PC-3 (cell line): ENCODE measurements around the gene NHERF2. TPM values are rescaled to one million over a fixed set of nuclear protein-coding genes. Genes with fewer than 3 reads are reported as not detected.
"Not testable (repeated sequence)": the region's sequence is repeated elsewhere in the genome, so short reads cannot be mapped to it uniquely, and the experiment has no call there.

Source experiments
- ATAC-seq: fragments of 200-7000 bp; cut with Tn5 transposase; 2 replicates; pipeline ENCODE4 v1.9.1; 2020; ENCODE audit warnings: mild to moderate bottlenecking, moderate library complexity
- BruUV-seq: library from RNA; stranded (reverse); fragments of 400-500 nt; replicated peaks from 2 replicates; lab custom pipeline; 2021; lab: Mats Ljungman, UMichigan
- CTCF ChIA-PET: fragments of 300-600 bp; sonication (Branson Sonifier 250); formaldehyde crosslinking; loops from one replicate; lab custom pipeline; 2022; ENCODE audit warnings: antibody characterized with exemption; lab: Charles Lee
- POLR2A ChIA-PET: fragments of 300-600 bp; sonication (Branson Sonifier 250); formaldehyde crosslinking; loops from one replicate; lab custom pipeline; 2022; ENCODE audit warnings: antibody characterized with exemption; ENCODE audit not compliant: unreplicated experiment; lab: Charles Lee
- DNase-seq: peaks from one replicate; pipeline ENCODE4 v3.0.0-alpha.2; 2015
- H2AFZ ChIP-seq: fragments of 300-600 bp; sonication (generic); 2 replicates; pipeline ENCODE4 v1.6.0; 2016; ENCODE audit warnings: antibody characterized with exemption, low read length
- H3F3A ChIP-seq: fragments of 300-600 bp; sonication (generic); one replicate; pipeline ENCODE4 v1.6.0; 2017; ENCODE audit warnings: antibody characterized with exemption, low read length, control low read depth, mild to moderate bottlenecking; ENCODE audit not compliant: unreplicated experiment
- H3K27ac ChIP-seq: fragments of 300-600 bp; sonication (generic); 2 replicates; pipeline ENCODE4 v1.5.1; 2016; ENCODE audit warnings: mild to moderate bottlenecking, low read length
- H3K27me3 ChIP-seq: fragments of 300-600 bp; sonication (generic); 2 replicates; pipeline ENCODE4 v1.6.1; 2016; ENCODE audit warnings: low read length, mixed read lengths
- H3K36me3 ChIP-seq: fragments of 300-600 bp; sonication (generic); 2 replicates; pipeline ENCODE4 v1.6.1; 2016; ENCODE audit warnings: low read depth, mixed run types, low read length, mixed read lengths
- H3K4me1 ChIP-seq: fragments of 300-600 bp; sonication (generic); 2 replicates; pipeline ENCODE4 v1.5.1; 2016; ENCODE audit warnings: low read length; ENCODE audit not compliant: insufficient read depth
- H3K4me2 ChIP-seq: fragments of 300-600 bp; sonication (generic); 2 replicates; pipeline ENCODE4 v1.6.0; 2016; ENCODE audit warnings: low read length
- H3K4me3 ChIP-seq: fragments of 300-600 bp; sonication (generic); 2 replicates; pipeline ENCODE4 v1.5.1; 2016; ENCODE audit warnings: mild to moderate bottlenecking, low read length, mixed read lengths
- H3K79me2 ChIP-seq: fragments of 300-600 bp; sonication (generic); 2 replicates; pipeline ENCODE4 v1.6.1; 2017; ENCODE audit warnings: low read length, mixed read lengths
- H3K9ac ChIP-seq: fragments of 300-600 bp; sonication (generic); 2 replicates; pipeline ENCODE4 v1.6.0; 2016; ENCODE audit warnings: mild to moderate bottlenecking, low read length
- H3K9me2 ChIP-seq: fragments of 300-600 bp; sonication (generic); replicated peaks from 2 replicates; pipeline ENCODE4 v1.6.1; 2016; ENCODE audit warnings: mixed run types, low read length, mixed read lengths
- H3K9me3 ChIP-seq: fragments of 300-600 bp; sonication (generic); 2 replicates; pipeline ENCODE4 v1.6.1; 2016; ENCODE audit warnings: low read length, mixed read lengths
- H4K20me1 ChIP-seq: fragments of 300-600 bp; sonication (generic); 2 replicates; pipeline ENCODE4 v1.6.1; 2016; ENCODE audit warnings: low read length, mixed read lengths
- CTCF ChIP-seq: fragments of 300-600 bp; sonication (generic); conservative IDR thresholded peaks from 2 replicates; pipeline ENCODE4 v1.5.1; 2017; ENCODE audit warnings: antibody characterized with exemption, low read depth, mild to moderate bottlenecking, low read length
- EZH2 ChIP-seq: fragments of 300-600 bp; sonication (generic); IDR thresholded peaks from one replicate; pipeline ENCODE4 v1.6.1; 2017; ENCODE audit warnings: antibody characterized with exemption, mild to moderate bottlenecking, low read length; ENCODE audit not compliant: unreplicated experiment
- EZH2phosphoT487 ChIP-seq: fragments of 300-600 bp; sonication (generic); IDR thresholded peaks from 2 replicates; pipeline ENCODE4 v1.6.1; 2018; ENCODE audit warnings: mild to moderate bottlenecking, antibody characterized with exemption, low read length, borderline replicate concordance
- intact Hi-C: fragments of 100-400 bp; cut with micrococcal nuclease; formaldehyde crosslinking; loops from 2 replicates; pipeline ENCODE4 v1.9.0; 2023
- total RNA-seq: library from RNA; depleted of rRNA; stranded (reverse); fragments of >200 nt; gene quantifications from 2 replicates; pipeline ENCODE4 v1.2.3, GENCODE V29; 2014

NHERF2 gene
- total RNA-seq, 1 experiment from 2014 or later, result 145 TPM

GRCh38 chr16:2033057-2033908, 6.6 kb downstream of the NHERF2 start:
- H3K9me3 ChIP-seq, result no peaks in the 10 kb centered on the region
- H4K20me1 ChIP-seq, result no peaks in the 10 kb centered on the region
- H3K4me3 ChIP-seq, result peak overlapping the region; percentile 67
- CTCF ChIA-PET, result interaction anchor here (0.6 kb wide), 1 partner anchor 11 kb away, joined by 6 read pairs; no protein-coding TSS in a partner anchor
- H3K9ac ChIP-seq, result peak overlapping the region; percentile 86
- no peaks in the 10 kb centered on the region for H3K9me2 ChIP-seq
- intact Hi-C loops, result no loop called here
- POLR2A ChIA-PET, result interaction anchor here (0.6 to 1.0 kb wide), 2 partner anchors 9 to 15 kb away, joined by 3 read pairs; partner anchors contain the start of gene TSC2
- DNase-seq (peak; percentile 46), ATAC-seq (peak; percentile 41)
- H3K79me2 ChIP-seq, result peaks cover 52% of the 10 kb centered on the region
- TF ChIP-seq EZH2phosphoT487 (no peak), EZH2 (no peak)
- H3F3A ChIP-seq, result no peaks in the 10 kb centered on the region
- TSS peak; percentile 51 for BruUV-seq
- H3K4me1 ChIP-seq, result peaks cover 49% of the 10 kb centered on the region
- no peaks in the 10 kb centered on the region for H3K27me3 ChIP-seq
- peak overlapping the region; percentile 87 for H3K4me2 ChIP-seq
- H3K36me3 ChIP-seq, result no peaks in the 10 kb centered on the region; the same call in 1 of the 2 replicates
- H2AFZ ChIP-seq, result 0 out of 2 replicates have a peak overlapping the region, but pooled peaks have one; percentile 23
- peak overlapping the region; percentile 90 for H3K27ac ChIP-seq

GRCh38 chr16:2033909-2034695, 7.4 kb downstream of the NHERF2 start:
- not testable (repeated sequence) for ATAC-seq
- H3K4me2 ChIP-seq, result peak overlapping the region; percentile 87

GRCh38 chr16:2034696-2035430, 8.2 kb downstream of the NHERF2 start:
- peak overlapping the region; percentile 93 for H3K27ac ChIP-seq
- no peaks in the 10 kb centered on the region for H3K9me2 ChIP-seq

More at GRCh38 chr16:2033909-2034695, 7.4 kb downstream of the NHERF2 start:
- Histone ChIP-seq H3K27ac (peak overlapping the region; percentile 93), H3K4me3 (peak overlapping the region; percentile 67), H3K4me1 (peaks cover 52% of the 10 kb centered on the region), H3K9ac (peak overlapping the region; percentile 86), H3K79me2 (peaks cover 44% of the 10 kb centered on the region)
- H2AFZ ChIP-seq, H4K20me1 ChIP-seq, intact Hi-C loops, H3K27me3 ChIP-seq, H3K36me3 ChIP-seq, H3K9me3 ChIP-seq, H3F3A ChIP-seq, DNase-seq, H3K9me2 ChIP-seq: not testable (repeated sequence)
- CTCF ChIA-PET, result interaction anchor here (0.6 kb wide), 1 partner anchor 11 kb away, joined by 6 read pairs; no protein-coding TSS in a partner anchor
- POLR2A ChIA-PET, result interaction anchor here (0.6 to 1.0 kb wide), 2 partner anchors 8 to 14 kb away, joined by 3 read pairs; partner anchors contain the start of gene TSC2
- BruUV-seq, result TSS peak; percentile 70

More at GRCh38 chr16:2034696-2035430, 8.2 kb downstream of the NHERF2 start:
- H3K27me3 ChIP-seq, result no peaks in the 10 kb centered on the region
- TSS peak; percentile 38 for BruUV-seq
- TF ChIP-seq CTCF, result no peak
- TF ChIP-seq EZH2phosphoT487, result no peak
- TF ChIP-seq EZH2, result no peak
- H3F3A ChIP-seq, result no peaks in the 10 kb centered on the region
- peak overlapping the region; percentile 63 for H3K4me3 ChIP-seq
- intact Hi-C loops, result no loop called here
- ChIA-PET CTCF (no interaction called here), POLR2A (interaction anchor here (0.6 kb wide), 1 partner anchor 12 kb away, joined by 3 read pairs; no protein-coding TSS in a partner anchor)
- no peaks in the 10 kb centered on the region; the same call in 1 of the 2 replicates for H3K36me3 ChIP-seq
- H3K79me2 ChIP-seq, result peaks cover 40% of the 10 kb centered on the region
- DNase-seq, result no peak
- H4K20me1 ChIP-seq, result no peaks in the 10 kb centered on the region
- H3K4me2 ChIP-seq, result peak overlapping the region; percentile 85
- no peaks in the 10 kb centered on the region for H3K9me3 ChIP-seq
- H2AFZ ChIP-seq, result no peak overlapping the region
- peaks cover 59% of the 10 kb centered on the region for H3K4me1 ChIP-seq
- peak overlapping the region; percentile 82 for H3K9ac ChIP-seq
- no peak for ATAC-seq
